Keratinocyte (primary cell): ENCODE results near the gene SLC7A7. TPM values are rescaled to one million over a fixed set of nuclear protein-coding genes. Genes with fewer than 3 reads are reported as not detected.

Experiments used
- DNase-seq: peaks from one replicate; pipeline ENCODE4 v3.0.0-alpha.2; 2011; ENCODE audit warnings: low read depth, missing footprints, low spot score
- FAIRE-seq: peaks from 2 replicates; lab custom pipeline; 2011; peaks lifted over from hg19 to GRCh38; lab: Jason Lieb, UNC
- H2AFZ ChIP-seq: 2 replicates; pipeline ENCODE4 v1.6.0; 2012; ENCODE audit warnings: low read length, control low read depth, inconsistent platforms; ENCODE audit not compliant: control insufficient read depth
- H3K27ac ChIP-seq: 2 replicates; pipeline ENCODE4 v1.5.1; 2011; ENCODE audit warnings: low read length; ENCODE audit not compliant: control insufficient read depth, insufficient read depth
- H3K27me3 ChIP-seq: 3 replicates; pipeline ENCODE4 v1.6.0; 2011; ENCODE audit warnings: low read length; ENCODE audit not compliant: control insufficient read depth, insufficient read depth; ENCODE audit errors: extremely low read depth
- H3K36me3 ChIP-seq, 2 experiments: 2 replicates in 1 of 2; 3 replicates in 1 of 2; pipeline ENCODE4 v1.5.1; 2011; ENCODE audit warnings: low read length in 2 of 2, mild to moderate bottlenecking in 1 of 2; ENCODE audit not compliant: control insufficient read depth in 2 of 2, insufficient read depth in 2 of 2; ENCODE audit errors: extremely low read depth in 1 of 2
- H3K4me1 ChIP-seq: 3 replicates; pipeline ENCODE4 v1.5.1; 2011; ENCODE audit warnings: low read length; ENCODE audit not compliant: control insufficient read depth, insufficient read depth; ENCODE audit errors: extremely low read depth
- H3K4me2 ChIP-seq: 3 replicates; pipeline ENCODE4 v1.6.0; 2011; ENCODE audit warnings: low read depth, low read length; ENCODE audit not compliant: control insufficient read depth, insufficient read depth; ENCODE audit errors: extremely low read depth
- H3K4me3 ChIP-seq, 3 experiments: fragments of 200-600 bp in 1 of 3; sonication (generic) in 1 of 3; 2 replicates in 2 of 3; 3 replicates in 1 of 3; pipeline ENCODE4 v1.5.1; 2011 to 2016; ENCODE audit warnings: low read length in 3 of 3, mild to moderate bottlenecking in 3 of 3, control low read depth in 2 of 3, inconsistent platforms in 1 of 3, low read depth in 1 of 3, mixed read lengths in 1 of 3, mixed run types in 1 of 3, moderate library complexity in 1 of 3; ENCODE audit not compliant: control insufficient read depth in 2 of 3, insufficient read depth in 2 of 3; ENCODE audit errors: extremely low read depth in 1 of 3
- H3K79me2 ChIP-seq: 2 replicates; pipeline ENCODE4 v1.6.0; 2012; ENCODE audit warnings: low read length; ENCODE audit not compliant: control insufficient read depth, insufficient read depth
- H3K9ac ChIP-seq: 3 replicates; pipeline ENCODE4 v1.6.0; 2011; ENCODE audit warnings: low read length; ENCODE audit not compliant: control insufficient read depth, insufficient read depth; ENCODE audit errors: extremely low read depth
- H3K9me1 ChIP-seq: 3 replicates; pipeline ENCODE4 v1.6.0; 2011; ENCODE audit warnings: low read length; ENCODE audit not compliant: control insufficient read depth, insufficient read depth; ENCODE audit errors: extremely low read depth
- H3K9me3 ChIP-seq: 2 replicates; pipeline ENCODE4 v1.5.1; 2012; ENCODE audit warnings: low read depth, low read length; ENCODE audit not compliant: control insufficient read depth
- H4K20me1 ChIP-seq: 3 replicates; pipeline ENCODE4 v1.6.0; 2011; ENCODE audit warnings: low read length; ENCODE audit not compliant: control insufficient read depth, insufficient read depth; ENCODE audit errors: extremely low read depth
- EZH2 ChIP-seq: IDR thresholded peaks from one replicate; pipeline ENCODE4 v1.6.1; 2012; ENCODE audit warnings: inconsistent platforms, mild to moderate bottlenecking, low read length, moderate library complexity
- dilution Hi-C: fragments of 300-500 bp; cut with MboI; formaldehyde crosslinking; loops from one replicate; pipeline ENCODE4 v1.7.0; 2020; ENCODE audit warnings: low sequenced_read_pairs; ENCODE audit not compliant: extremely low pct_ligation_motif_present
- polyA plus RNA-seq, 5 experiments: library from polyadenylated mRNA; depleted of rRNA in 3 of 5; stranded (reverse) in 3 of 5; stranded (forward) in 1 of 5; unstranded in 1 of 5; fragments of >200 nt; gene quantifications; 1 replicate in 1 of 5; 2 replicates in 3 of 5; 3 replicates in 1 of 5; pipeline versions ENCODE4 v1.2.1 to v1.2.3, GENCODE V29; 2011 to 2012; ENCODE audit warnings: missing spikeins in 2 of 5, low read depth in 1 of 5, low replicate concordance in 1 of 5
- TF ChIP-seq, protein P1 (sequence below), 3 experiments: IDR thresholded peaks in 1 of 3; conservative IDR thresholded peaks in 1 of 3; optimal IDR thresholded peaks in 1 of 3; 2 replicates in 2 of 3; 3 replicates in 1 of 3; pipeline versions ENCODE3 to v1.5.1; 2011; ENCODE audit warnings: low read length in 3 of 3, mild to moderate bottlenecking in 3 of 3, moderate library complexity in 2 of 3, control low read depth in 1 of 3, inconsistent platforms in 1 of 3; ENCODE audit not compliant: insufficient read depth in 2 of 3; ENCODE audit errors: extremely low read depth in 1 of 3

SLC7A7 gene
- polyA plus RNA-seq, 1 donor (not counting 4 experiments of a cell fraction or from before 2014, with no cell fraction given) = 0.20 TPM

DNA sequence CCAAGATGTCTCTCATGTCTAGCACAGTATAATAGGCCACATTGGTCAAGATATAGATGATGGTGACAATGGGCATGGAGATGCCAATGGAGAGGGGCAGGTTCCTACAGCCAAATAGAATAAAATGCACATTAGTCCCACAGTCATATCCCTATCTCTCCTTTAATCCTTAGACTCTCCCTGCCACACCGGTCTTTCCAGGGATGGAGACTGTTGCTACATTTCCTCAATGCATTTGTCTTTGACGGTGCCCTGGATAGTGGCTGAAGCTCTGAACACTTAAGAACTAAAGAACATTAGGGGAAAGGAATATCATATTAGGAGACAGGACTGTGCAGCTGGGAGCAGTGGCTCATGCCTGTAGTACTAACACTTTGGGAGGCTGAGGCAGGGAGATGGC, 39.0 kb downstream of the SLC7A7 start:
- H3K27me3 ChIP-seq = no peaks in the 10 kb centered on the region
- H3K4me2 ChIP-seq = no peak overlapping the region
- no peaks in the 10 kb centered on the region for H3K79me2 ChIP-seq
- TF ChIP-seq EZH2 = no peak
- TF ChIP-seq, protein P1, sequence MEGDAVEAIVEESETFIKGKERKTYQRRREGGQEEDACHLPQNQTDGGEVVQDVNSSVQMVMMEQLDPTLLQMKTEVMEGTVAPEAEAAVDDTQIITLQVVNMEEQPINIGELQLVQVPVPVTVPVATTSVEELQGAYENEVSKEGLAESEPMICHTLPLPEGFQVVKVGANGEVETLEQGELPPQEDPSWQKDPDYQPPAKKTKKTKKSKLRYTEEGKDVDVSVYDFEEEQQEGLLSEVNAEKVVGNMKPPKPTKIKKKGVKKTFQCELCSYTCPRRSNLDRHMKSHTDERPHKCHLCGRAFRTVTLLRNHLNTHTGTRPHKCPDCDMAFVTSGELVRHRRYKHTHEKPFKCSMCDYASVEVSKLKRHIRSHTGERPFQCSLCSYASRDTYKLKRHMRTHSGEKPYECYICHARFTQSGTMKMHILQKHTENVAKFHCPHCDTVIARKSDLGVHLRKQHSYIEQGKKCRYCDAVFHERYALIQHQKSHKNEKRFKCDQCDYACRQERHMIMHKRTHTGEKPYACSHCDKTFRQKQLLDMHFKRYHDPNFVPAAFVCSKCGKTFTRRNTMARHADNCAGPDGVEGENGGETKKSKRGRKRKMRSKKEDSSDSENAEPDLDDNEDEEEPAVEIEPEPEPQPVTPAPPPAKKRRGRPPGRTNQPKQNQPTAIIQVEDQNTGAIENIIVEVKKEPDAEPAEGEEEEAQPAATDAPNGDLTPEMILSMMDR (optimal IDR thresholded peaks at IDR 0.05 in 1 of 3, IDR thresholded peaks at IDR 0.05 in 1 of 3, conservative IDR thresholded peaks at IDR 0.05 in 1 of 3; ENCODE audit: extremely low read depth in 1 of 3, insufficient read depth in 2 of 3, low read length in 3 of 3) = no peak
- no peak overlapping the region for H3K4me3 ChIP-seq
- H3K27ac ChIP-seq = no peak overlapping the region
- H3K9ac ChIP-seq = no peak overlapping the region
- H4K20me1 ChIP-seq = no peaks in the 10 kb centered on the region
- no peaks in the 10 kb centered on the region for H3K9me3 ChIP-seq
- DNase-seq = no peak
- FAIRE-seq = no peak
- peaks cover 6 to 7% of the 10 kb centered on the region in 2 experiments for H3K36me3 ChIP-seq
- H2AFZ ChIP-seq = no peak overlapping the region
- dilution Hi-C loops = no loop called here
- H3K4me1 ChIP-seq = no peaks in the 10 kb centered on the region
- H3K9me1 ChIP-seq = no peaks in the 10 kb centered on the region

DNA sequence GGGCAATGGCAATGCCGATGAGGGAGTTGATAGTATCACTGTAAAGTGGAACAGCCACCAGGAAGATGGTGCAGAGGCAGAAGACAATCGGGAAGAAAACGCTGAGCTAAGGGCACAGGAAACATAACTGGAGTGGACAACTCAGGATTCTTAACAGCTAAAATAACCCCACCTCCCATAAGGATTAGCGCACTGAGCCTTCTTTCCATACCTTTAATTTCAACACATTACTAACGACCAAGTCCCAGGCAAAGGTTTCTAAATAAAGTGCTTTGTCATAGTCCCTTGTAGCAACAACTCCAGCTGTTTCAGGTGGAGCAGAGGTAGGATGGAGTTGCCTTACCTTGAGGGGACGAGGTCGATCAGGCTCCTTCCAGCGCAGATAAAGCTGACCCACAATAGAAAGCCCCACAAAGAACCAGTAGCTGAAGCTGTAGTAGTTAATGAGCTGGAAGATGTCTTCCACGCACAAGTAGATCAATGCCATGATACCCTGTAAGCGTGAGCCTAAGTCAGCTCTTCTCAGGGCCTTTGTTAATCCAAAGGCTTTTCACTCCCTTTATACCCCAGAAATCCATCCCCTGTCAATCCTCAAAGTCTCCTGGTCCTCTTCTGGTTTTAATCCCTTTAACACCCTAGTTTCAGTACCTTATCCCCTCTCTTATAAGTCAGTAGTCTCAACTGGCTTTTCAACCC, 41.1 kb downstream of the SLC7A7 start:
- Histone ChIP-seq H3K9me3 (no peaks in the 10 kb centered on the region), H3K4me3 (no peak overlapping the region), H3K79me2 (peaks cover 1% of the 10 kb centered on the region), H2AFZ (no peak overlapping the region), H4K20me1 (no peaks in the 10 kb centered on the region), H3K4me2 (no peak overlapping the region), H3K9ac (no peak overlapping the region), H3K27me3 (no peaks in the 10 kb centered on the region), H3K9me1 (no peaks in the 10 kb centered on the region), H3K4me1 (no peaks in the 10 kb centered on the region), H3K36me3 (peaks cover 22 to 23% of the 10 kb centered on the region in 2 experiments), H3K27ac (no peak overlapping the region)
- TF ChIP-seq, protein P1 (optimal IDR thresholded peaks at IDR 0.05 in 1 of 3, IDR thresholded peaks at IDR 0.05 in 1 of 3, conservative IDR thresholded peaks at IDR 0.05 in 1 of 3; ENCODE audit: extremely low read depth in 1 of 3, insufficient read depth in 2 of 3, low read length in 3 of 3) = no peak
- TF ChIP-seq EZH2 = no peak
- no peak for FAIRE-seq
- no peak for DNase-seq
- dilution Hi-C loops = no loop called here
